K562 (cell line): ENCODE measurements around the gene FOXL3. TPM values are rescaled to one million over a fixed set of nuclear protein-coding genes. Genes with fewer than 3 reads are reported as not detected.

Source experiments
- ATAC-seq: fragments of 200-7000 bp; cut with Tn5 transposase; 3 replicates; pipeline ENCODE4 v1.9.1; 2020; ENCODE audit warnings: moderate library complexity
- BruUV-seq: library from RNA; stranded (reverse); fragments of 400-500 nt; replicated peaks from 2 replicates; lab custom pipeline; 2021; lab: Mats Ljungman, UMichigan
- CTCF ChIA-PET: fragments of 300-600 bp; formaldehyde crosslinking; extraction: SDS; loops from one replicate; lab custom pipeline; 2021; ENCODE audit warnings: low intra/inter-chr PET ratio; lab: Yijun Ruan, JAX
- POLR2A ChIA-PET: fragments of 300-600, 350-650 bp; sonication (Branson Sonifier 250); formaldehyde crosslinking; extraction: SDS; loops from one replicate; lab custom pipeline; 2021; ENCODE audit warnings: antibody characterized with exemption, inconsistent platforms; lab: Yijun Ruan, JAX
- DNase-seq, 4 experiments: peaks; one replicate each; pipeline versions ENCODE4 v3.0.0 to v3.0.0-alpha.2; 2011 to 2018; ENCODE audit warnings: low spot score in 3 of 4, mixed read lengths in 3 of 4; ENCODE audit errors: extremely low read depth in 1 of 4
- FAIRE-seq: peaks from 2 replicates; lab custom pipeline; 2011; peaks lifted over from hg19 to GRCh38; lab: Jason Lieb, UNC
- H2AFZ ChIP-seq: 2 replicates; pipeline ENCODE4 v1.6.0; 2011; ENCODE audit warnings: low read depth, low read length, control low read depth, inconsistent platforms
- H3K27ac ChIP-seq: fragments of 200-600 bp; 3 replicates; pipeline ENCODE4 v1.8.0; 2011; ENCODE audit warnings: low read depth, mild to moderate bottlenecking, control low read depth, inconsistent platforms, low read length, moderate library complexity, mixed read lengths; ENCODE audit errors: extremely low read depth
- H3K27me3 ChIP-seq, 2 experiments: fragments of 300-600 bp in 1 of 2; 2 replicates in 1 of 2; 3 replicates in 1 of 2; pipeline versions ENCODE4 v1.6.0 to v1.8.0; 2011; ENCODE audit warnings: inconsistent platforms in 2 of 2, low read length in 2 of 2, mild to moderate bottlenecking in 1 of 2, mixed read lengths in 1 of 2, moderate library complexity in 1 of 2; ENCODE audit not compliant: control insufficient read depth in 2 of 2, insufficient read depth in 2 of 2
- H3K36me3 ChIP-seq: fragments of 300-600 bp; 3 replicates; pipeline ENCODE4 v1.8.0; 2011; ENCODE audit warnings: mild to moderate bottlenecking, low read length, inconsistent platforms; ENCODE audit not compliant: control insufficient read depth, insufficient read depth
- H3K4me1 ChIP-seq, 2 experiments: fragments of 200-600 bp in 1 of 2; replicated peaks in 1 of 2; 2 replicates in 1 of 2; 3 replicates in 1 of 2; pipeline versions ENCODE4 v1.5.1 to v1.8.0; 2011; ENCODE audit warnings: inconsistent platforms in 2 of 2, low read length in 2 of 2, mild to moderate bottlenecking in 1 of 2, mixed read lengths in 1 of 2, moderate library complexity in 1 of 2; ENCODE audit not compliant: control insufficient read depth in 2 of 2, insufficient read depth in 2 of 2
- H3K4me2 ChIP-seq: 2 replicates; pipeline ENCODE4 v1.6.1; 2011; ENCODE audit warnings: low read length, control low read depth, inconsistent platforms, mixed read lengths; ENCODE audit not compliant: insufficient read depth
- H3K4me3 ChIP-seq: fragments of 200-600 bp; sonication (generic), shearing (Covaris generic); 2 replicates; pipeline ENCODE4 v1.5.1; 2016; ENCODE audit warnings: control low read depth, inconsistent platforms
- H3K79me2 ChIP-seq: fragments of 200-600 bp; 3 replicates; pipeline ENCODE4 v1.8.0; 2011; ENCODE audit warnings: low read length, inconsistent platforms; ENCODE audit not compliant: control insufficient read depth, insufficient read depth
- H3K9ac ChIP-seq, 2 experiments: 2 replicates each; pipeline versions ENCODE4 v1.6.0 to v1.6.1; 2011; ENCODE audit warnings: low read depth in 2 of 2, low read length in 2 of 2, control low read depth in 1 of 2, inconsistent platforms in 1 of 2, mild to moderate bottlenecking in 1 of 2, mixed read lengths in 1 of 2; ENCODE audit not compliant: insufficient read depth in 1 of 2
- H3K9me1 ChIP-seq: one replicate; pipeline ENCODE4 v1.6.0; 2011; ENCODE audit warnings: inconsistent platforms, mild to moderate bottlenecking, low read length, moderate library complexity; ENCODE audit not compliant: control insufficient read depth, insufficient read depth
- H3K9me3 ChIP-seq: replicated peaks from 2 replicates; pipeline ENCODE4 v1.5.1; 2011; ENCODE audit warnings: low read depth, low read length, inconsistent platforms; ENCODE audit not compliant: control insufficient read depth, insufficient read depth
- H4K20me1 ChIP-seq: replicated peaks from 2 replicates; pipeline ENCODE4 v1.6.1; 2011; ENCODE audit warnings: low read length, inconsistent platforms, mixed read lengths; ENCODE audit not compliant: control insufficient read depth, insufficient read depth
- CUX1 ChIP-seq: fragments of 200-800 bp; sonication (Bioruptor generic); IDR thresholded peaks from 2 replicates; pipeline ENCODE4 v1.6.1; 2016; ENCODE audit warnings: missing genetic modification characterization, missing compliant biosample characterization
- LEF1 ChIP-seq: fragments of 450-650 bp; IDR thresholded peaks from 2 replicates; pipeline ENCODE4 v1.6.1; 2016; ENCODE audit warnings: mild to moderate bottlenecking
- NR2C2 ChIP-seq, 2 experiments: fragments of 200-800 bp in 1 of 2; sonication (Bioruptor generic) in 1 of 2; sonication (generic) in 1 of 2; formaldehyde crosslinking in 1 of 2; IDR thresholded peaks; 2 replicates each; pipeline versions ENCODE4 v1.6.1 to v1.8.0; 2016 to 2022; ENCODE audit warnings: mild to moderate bottlenecking in 1 of 2, missing compliant biosample characterization in 1 of 2, missing genetic modification characterization in 1 of 2, missing genetic modification reagents in 1 of 2
- PKNOX1 ChIP-seq: fragments of 450-650 bp; IDR thresholded peaks from 2 replicates; pipeline ENCODE4 v1.6.1; 2016
- POLR2G ChIP-seq: fragments of 200-400 bp; formaldehyde crosslinking; IDR thresholded peaks from 2 replicates; pipeline ENCODE4 v1.6.1; 2017; ENCODE audit warnings: low read depth, mild to moderate bottlenecking, antibody characterized with exemption, low read length, moderate library complexity
- RBFOX2 ChIP-seq: fragments of 200-400 bp; formaldehyde crosslinking; IDR thresholded peaks from 2 replicates; pipeline ENCODE4 v1.6.1; 2017; ENCODE audit warnings: low read depth, mild to moderate bottlenecking, low read length, moderate library complexity
- SMARCA5 ChIP-seq: fragments of 450-650 bp; IDR thresholded peaks from 2 replicates; pipeline ENCODE4 v1.6.1; 2016
- SRSF1 ChIP-seq: fragments of 200-400 bp; formaldehyde crosslinking; IDR thresholded peaks from 2 replicates; pipeline ENCODE4 v1.6.1; 2017; ENCODE audit warnings: mild to moderate bottlenecking, low read depth, low read length, moderate library complexity
- SRSF7 ChIP-seq: fragments of 200-400 bp; formaldehyde crosslinking; optimal IDR thresholded peaks from 2 replicates; pipeline ENCODE3; 2017; ENCODE audit warnings: mild to moderate bottlenecking, low read depth, low read length
- TEAD1 ChIP-seq, 2 experiments: fragments of 450-650 bp in 1 of 2; sonication (generic) in 1 of 2; formaldehyde crosslinking; IDR thresholded peaks; 2 replicates each; pipeline versions ENCODE4 v1.4.0 to v1.8.0; 2020 to 2022; ENCODE audit warnings: mild to moderate bottlenecking in 2 of 2, missing genetic modification reagents in 1 of 2
- WGBS: fragments of 100-300 bp; shearing (Covaris generic); methylation state at CpG from one replicate; pipeline ENCODE4 v1.1.6; 2016; ENCODE audit warnings: low coverage, mixed read lengths; ENCODE audit not compliant: insufficient coverage; ENCODE audit errors: missing lambda C conversion rate; 5-methylcytosine and 5-hydroxymethylcytosine counted together
- in situ Hi-C: fragments of 300-500 bp; cut with MboI; formaldehyde crosslinking; loops from 4 replicates; pipeline ENCODE4 v1.15.0; 2018; ENCODE audit warnings: inconsistent platforms, mixed read lengths
- intact Hi-C: fragments of 100-400 bp; cut with micrococcal nuclease; formaldehyde crosslinking; loops from 2 replicates; pipeline ENCODE4 v1.14.2; 2022
- polyA plus RNA-seq, 8 experiments: library from polyadenylated mRNA; depleted of rRNA in 4 of 8; stranded (reverse) in 5 of 8; unstranded in 3 of 8; fragments of >200 nt; fragmentation: Nextera tagmentation in 2 of 8; fragmentation: Illumina TruSeq in 1 of 8; extraction: Ambion mirVana in 2 of 8; extraction: Trizol in 1 of 8; gene quantifications; 2 replicates each; pipeline versions ENCODE4 v1.2.1 to v1.2.3, GENCODE V29; 2011 to 2014; ENCODE audit warnings: inconsistent platforms in 1 of 8, missing spikeins in 1 of 8
- total RNA-seq, 7 experiments: library from RNA; depleted of rRNA in 6 of 7; stranded (reverse); fragments of >200 nt in 6 of 7; fragmentation: Illumina TruSeq in 2 of 7; extraction: Trizol in 2 of 7; gene quantifications; 2 replicates each; pipeline versions ENCODE4 v1.2.1 to v1.2.3, GENCODE V29; 2011 to 2021; ENCODE audit warnings: low replicate concordance in 1 of 7
- TF ChIP-seq, protein P1 (sequence below): fragments of 450-650 bp; formaldehyde crosslinking; IDR thresholded peaks from 2 replicates; pipeline ENCODE4 v1.4.0; 2022; ENCODE audit warnings: missing genetic modification characterization
- TF ChIP-seq, protein P2 (sequence below): fragments of 250-450 bp; sonication (Bioruptor Pico); IDR thresholded peaks from 2 replicates; pipeline ENCODE4 v1.8.0; 2021; ENCODE audit warnings: moderate library complexity, mild to moderate bottlenecking, inconsistent platforms

Gene FOXL3
- total and polyA plus RNA-seq, 9 of the 15 experiments (the other 6 are each of a cell fraction or from before 2014, with no cell fraction given) = not detected

- 3% methylated on average over 14 of the region's 14 CpGs for WGBS
- Histone ChIP-seq H3K4me2 (no peak overlapping the region), H3K27ac (no peak overlapping the region), H4K20me1 (no peaks in the 10 kb centered on the region), H2AFZ (no peak overlapping the region), H3K36me3 (no peaks in the 10 kb centered on the region), H3K4me1 (peaks cover 0 to 8% of the 10 kb centered on the region in 2 experiments; a peak in 2 of 5 replicates), H3K9ac (no peak overlapping the region), H3K9me3 (no peaks in the 10 kb centered on the region), H3K4me3 (no peak overlapping the region), H3K9me1 (no peaks in the 10 kb centered on the region), H3K27me3 (peaks cover 56 to 87% of the 10 kb centered on the region in 2 experiments), H3K79me2 (no peaks in the 10 kb centered on the region)
- ChIA-PET POLR2A (no interaction called here), CTCF (no interaction called here)
- intact Hi-C loops = no loop called here
- DNase-seq (no peak), ATAC-seq (no peak), FAIRE-seq (no peak)
- in situ Hi-C loops = no loop called here
- BruUV-seq = no TSS peak
- no peak for TF ChIP-seq CUX1
- TF ChIP-seq, protein P1, sequence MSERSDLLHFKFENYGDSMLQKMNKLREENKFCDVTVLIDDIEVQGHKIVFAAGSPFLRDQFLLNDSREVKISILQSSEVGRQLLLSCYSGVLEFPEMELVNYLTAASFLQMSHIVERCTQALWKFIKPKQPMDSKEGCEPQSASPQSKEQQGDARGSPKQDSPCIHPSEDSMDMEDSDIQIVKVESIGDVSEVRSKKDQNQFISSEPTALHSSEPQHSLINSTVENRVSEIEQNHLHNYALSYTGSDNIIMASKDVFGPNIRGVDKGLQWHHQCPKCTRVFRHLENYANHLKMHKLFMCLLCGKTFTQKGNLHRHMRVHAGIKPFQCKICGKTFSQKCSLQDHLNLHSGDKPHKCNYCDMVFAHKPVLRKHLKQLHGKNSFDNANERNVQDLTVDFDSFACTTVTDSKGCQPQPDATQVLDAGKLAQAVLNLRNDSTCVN (CRISPR knock-in tag) = no peak
- TF ChIP-seq SRSF7 = no peak
- TF ChIP-seq NR2C2 (CRISPR knock-in tag; IDR thresholded peaks at IDR 0.05) = no peak
- no peak for TF ChIP-seq NR2C2 (tag; IDR thresholded peaks at IDR 0.05)
- TF ChIP-seq, protein P2, sequence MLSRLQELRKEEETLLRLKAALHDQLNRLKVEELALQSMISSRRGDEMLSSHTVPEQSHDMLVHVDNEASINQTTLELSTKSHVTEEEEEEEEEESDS (CRISPR knock-in tag) = no peak
- TF ChIP-seq RBFOX2 = no peak
- TF ChIP-seq SRSF1 = no peak
- TF ChIP-seq TEAD1 (CRISPR knock-in tag; IDR thresholded peaks at IDR 0.05) = no peak
- TF ChIP-seq LEF1 = no peak
- no peak for TF ChIP-seq SMARCA5
- no peak for TF ChIP-seq POLR2G
- no peak for TF ChIP-seq PKNOX1
Measured at GRCh38 chr7:288671-289101, 1.3 kb upstream of the FOXL3 start.
